Gastroesophageal sphincter (tissue), 4 donors: ENCODE measurements around the gene ARRDC4. TPM values are rescaled to one million over a fixed set of nuclear protein-coding genes. Genes with fewer than 3 reads are reported as not detected.

Experiments used
- ATAC-seq: fragments of 150-250 bp; one replicate; pipeline ENCODE4 v1.9.1; 2016; ENCODE audit warnings: mild to moderate bottlenecking, moderate library complexity
- H3K27ac ChIP-seq, 4 donors: fragments of 200-600 bp; sonication (generic) in 3 of 4; 1 replicate in 3 of 4; 2 replicates in 1 of 4; pipeline ENCODE4 v1.5.1; 2016 to 2019
- H3K27me3 ChIP-seq: fragments of 200-600 bp; sonication (generic); one replicate; pipeline ENCODE4 v1.5.1; 2019
- H3K36me3 ChIP-seq, 2 donors: fragments of 200-600 bp; sonication (generic); one replicate each; pipeline ENCODE4 v1.5.1; 2019; ENCODE audit warnings: control low read depth in 1 of 2
- H3K4me1 ChIP-seq, 3 donors: fragments of 200-600 bp; sonication (generic); 1 replicate in 2 of 3; 2 replicates in 1 of 3; pipeline ENCODE4 v1.5.1; 2016 to 2019; ENCODE audit warnings: control low read depth in 2 of 3
- H3K4me3 ChIP-seq, 2 donors: fragments of 200-600 bp; sonication (generic); one replicate each; pipeline ENCODE4 v1.5.1; 2019; ENCODE audit warnings: mild to moderate bottlenecking in 1 of 2, moderate library complexity in 1 of 2
- H3K9me3 ChIP-seq, 3 donors: fragments of 200-600 bp; sonication (generic); one replicate each; pipeline ENCODE4 v1.5.1; 2017 to 2019; ENCODE audit warnings: control low read depth in 2 of 3
- CTCF ChIP-seq, 4 experiments: fragments of 200-600 bp in 2 of 4; fragments of 450-650 bp in 2 of 4; sonication (generic) in 1 of 4; IDR thresholded peaks; one replicate each; pipeline ENCODE4 v1.5.1; 2017 to 2019; ENCODE audit warnings: antibody characterized with exemption in 4 of 4, mild to moderate bottlenecking in 2 of 4, moderate library complexity in 2 of 4
- EP300 ChIP-seq: sonication (generic); formaldehyde crosslinking; IDR thresholded peaks from one replicate; pipeline ENCODE4 v1.6.1; 2017; ENCODE audit warnings: antibody characterized with exemption, mild to moderate bottlenecking
- POLR2A ChIP-seq, 2 donors: fragments of 450-650 bp; IDR thresholded peaks; one replicate each; pipeline ENCODE4 v1.6.1; 2017; ENCODE audit warnings: antibody characterized with exemption in 2 of 2, mild to moderate bottlenecking in 2 of 2, moderate library complexity in 1 of 2
- POLR2AphosphoS5 ChIP-seq: sonication (generic); formaldehyde crosslinking; IDR thresholded peaks from one replicate; pipeline ENCODE4 v1.6.1; 2017; ENCODE audit warnings: antibody characterized with exemption
- WGBS, 2 donors: methylation state at CpG; one replicate each; pipeline ENCODE4 v1.1.5; 2018; ENCODE audit warnings: low coverage in 1 of 2; 5-methylcytosine and 5-hydroxymethylcytosine counted together
- total RNA-seq, 4 donors: library from RNA; depleted of rRNA; stranded (reverse); fragments of >200 nt; gene quantifications; one replicate each; pipeline ENCODE4 v1.1.0, GENCODE V29; 2016

Gene ARRDC4
- total RNA-seq, 4 donors from 2014 or later: 49.5 to 176 (median 116) TPM

DNA sequence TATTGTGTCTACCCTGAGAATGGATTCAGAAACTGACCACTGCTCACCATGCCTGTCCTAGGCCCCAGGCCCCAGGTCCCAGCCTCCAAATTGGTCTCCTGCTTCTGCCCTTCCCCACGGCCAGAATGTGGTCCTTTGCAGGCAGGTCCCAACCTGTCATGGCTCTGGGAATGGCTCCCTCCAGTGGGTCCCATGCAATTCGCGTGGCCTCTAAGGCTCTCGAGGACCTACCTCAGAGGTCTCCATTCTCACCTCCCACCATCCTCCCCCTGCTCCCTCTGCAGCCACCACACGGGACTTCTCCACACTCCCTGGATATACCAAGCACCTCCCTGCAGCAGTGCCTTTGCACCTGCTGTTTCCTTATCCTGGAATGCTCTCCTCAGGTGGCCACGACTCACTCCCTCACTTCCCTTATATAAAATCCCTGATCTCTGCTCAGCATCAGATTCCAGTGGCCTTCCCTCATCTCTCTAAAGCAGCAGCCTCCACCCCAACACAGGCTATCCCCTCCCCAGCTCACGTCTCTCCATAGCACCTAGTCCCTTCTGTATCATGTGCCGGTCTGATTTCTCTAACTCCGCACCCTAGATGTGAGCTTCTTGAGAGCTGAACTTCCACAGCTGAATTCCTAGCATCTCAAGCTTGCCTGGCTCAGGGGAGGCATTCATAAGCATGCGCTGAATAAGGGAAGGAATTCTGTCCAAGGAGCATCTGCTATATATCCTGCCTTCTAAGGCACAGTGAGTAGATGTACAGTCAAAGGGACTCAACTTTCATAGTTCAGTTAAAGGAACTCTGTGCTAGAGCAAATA lies 56.9 kb downstream of the ARRDC4 start:
- H3K9me3 ChIP-seq: no peaks in the 10 kb centered on the region
- H3K36me3 ChIP-seq: no peaks in the 10 kb centered on the region
- no peaks in the 10 kb centered on the region for H3K27me3 ChIP-seq
- peak; percentile 76 for ATAC-seq
- H3K27ac ChIP-seq: peak overlapping the region; percentile 47 to 84 (median 74)
- 54 to 61% methylated on average over 6 to 9 of the region's 10 CpGs for WGBS, 2 donors
- TF ChIP-seq POLR2AphosphoS5: no peak
- TF ChIP-seq CTCF (IDR thresholded peaks at IDR 0.05): peak in 1 of 4 experiments; percentile 5
- no peak for TF ChIP-seq EP300
- no peak for TF ChIP-seq POLR2A (IDR thresholded peaks at IDR 0.05)
- H3K4me3 ChIP-seq: peak overlapping the region in 1 of 2 donors; percentile 30
- peaks cover 0 to 12% (median 0%) of the 10 kb centered on the region in 3 donors for H3K4me1 ChIP-seq

GRCh38 chr15:98018761-98019351 lies 58.4 kb downstream of the ARRDC4 start:
- ATAC-seq: no peak
- TF ChIP-seq EP300 (no peak), CTCF (IDR thresholded peaks at IDR 0.05) (no peak), POLR2AphosphoS5 (no peak), POLR2A (IDR thresholded peaks at IDR 0.05) (no peak)
- Histone ChIP-seq H3K4me1 (peaks cover 0 to 12% (median 0%) of the 10 kb centered on the region in 3 donors), H3K9me3 (no peaks in the 10 kb centered on the region), H3K27me3 (no peaks in the 10 kb centered on the region), H3K27ac (peak overlapping the region in 3 of 4 donors; percentile 70 to 84 (median 77)), H3K36me3 (no peaks in the 10 kb centered on the region), H3K4me3 (no peak overlapping the region)
- WGBS, 2 donors: 33 to 41% methylated on average over 5 to 6 of the region's 6 CpGs
